SK-N-SH treated with all-trans-retinoic acid at 6 μM for 48 hours (cell line): Measurements from ENCODE around the gene CCND2.

Experiments
- ARNTL ChIP-seq: fragments of 450-650 bp; formaldehyde crosslinking; IDR thresholded peaks from 2 replicates; pipeline ENCODE4 v1.5.0; 2020; ENCODE audit warnings: low read depth, mild to moderate bottlenecking, moderate library complexity, borderline replicate concordance
- BACH2 ChIP-seq: fragments of 250-450 bp; sonication (Bioruptor Pico); IDR thresholded peaks from 2 replicates; pipeline ENCODE4 v1.9.0; 2021; ENCODE audit warnings: mild to moderate bottlenecking, borderline replicate concordance
- ESRRG ChIP-seq: fragments of 250-450 bp; sonication (Bioruptor Pico); IDR thresholded peaks from 2 replicates; pipeline ENCODE4 v1.6.1; 2021; ENCODE audit warnings: mild to moderate bottlenecking
- GLIS3 ChIP-seq: fragments of 250-450 bp; sonication (Bioruptor Pico); IDR thresholded peaks from 2 replicates; pipeline ENCODE4 v1.5.0; 2020; ENCODE audit warnings: mild to moderate bottlenecking, moderate library complexity
- ISL1 ChIP-seq: fragments of 250-450 bp; sonication (Bioruptor Pico); IDR thresholded peaks from 2 replicates; pipeline ENCODE4 v2.1.2; 2022; ENCODE audit warnings: mild to moderate bottlenecking, moderate library complexity
- OSR1 ChIP-seq: fragments of 250-450 bp; sonication (Bioruptor Pico); IDR thresholded peaks from 2 replicates; pipeline ENCODE4 v1.8.0; 2022; ENCODE audit warnings: moderate library complexity, mild to moderate bottlenecking, inconsistent platforms
- PATZ1 ChIP-seq: fragments of 250-450 bp; sonication (Bioruptor Pico); IDR thresholded peaks from 2 replicates; pipeline ENCODE4 v1.8.0; 2020; ENCODE audit warnings: mild to moderate bottlenecking, moderate library complexity, borderline replicate concordance
- RARB ChIP-seq: fragments of 250-450 bp; sonication (Bioruptor Pico); IDR thresholded peaks from 2 replicates; pipeline ENCODE4 v1.8.0; 2021; ENCODE audit warnings: mild to moderate bottlenecking, moderate library complexity
- SNAI2 ChIP-seq: fragments of 250-450 bp; sonication (Bioruptor Pico); IDR thresholded peaks from 2 replicates; pipeline ENCODE4 v1.5.0; 2020; ENCODE audit warnings: mild to moderate bottlenecking, moderate library complexity
- TCF4 ChIP-seq: fragments of 250-450 bp; sonication (Bioruptor Pico); IDR thresholded peaks from 2 replicates; pipeline ENCODE4 v1.8.0; 2021; ENCODE audit warnings: mild to moderate bottlenecking, moderate library complexity, borderline replicate concordance
- ZC3H10 ChIP-seq: fragments of 250-450 bp; sonication (Bioruptor Pico); IDR thresholded peaks from 2 replicates; pipeline ENCODE4 v1.5.1; 2021; ENCODE audit warnings: mild to moderate bottlenecking, moderate library complexity
- ZFP3 ChIP-seq: fragments of 250-450 bp; sonication (Bioruptor Pico); IDR thresholded peaks from 2 replicates; pipeline ENCODE4 v1.5.0; 2020; ENCODE audit warnings: mild to moderate bottlenecking, moderate library complexity

DNA sequence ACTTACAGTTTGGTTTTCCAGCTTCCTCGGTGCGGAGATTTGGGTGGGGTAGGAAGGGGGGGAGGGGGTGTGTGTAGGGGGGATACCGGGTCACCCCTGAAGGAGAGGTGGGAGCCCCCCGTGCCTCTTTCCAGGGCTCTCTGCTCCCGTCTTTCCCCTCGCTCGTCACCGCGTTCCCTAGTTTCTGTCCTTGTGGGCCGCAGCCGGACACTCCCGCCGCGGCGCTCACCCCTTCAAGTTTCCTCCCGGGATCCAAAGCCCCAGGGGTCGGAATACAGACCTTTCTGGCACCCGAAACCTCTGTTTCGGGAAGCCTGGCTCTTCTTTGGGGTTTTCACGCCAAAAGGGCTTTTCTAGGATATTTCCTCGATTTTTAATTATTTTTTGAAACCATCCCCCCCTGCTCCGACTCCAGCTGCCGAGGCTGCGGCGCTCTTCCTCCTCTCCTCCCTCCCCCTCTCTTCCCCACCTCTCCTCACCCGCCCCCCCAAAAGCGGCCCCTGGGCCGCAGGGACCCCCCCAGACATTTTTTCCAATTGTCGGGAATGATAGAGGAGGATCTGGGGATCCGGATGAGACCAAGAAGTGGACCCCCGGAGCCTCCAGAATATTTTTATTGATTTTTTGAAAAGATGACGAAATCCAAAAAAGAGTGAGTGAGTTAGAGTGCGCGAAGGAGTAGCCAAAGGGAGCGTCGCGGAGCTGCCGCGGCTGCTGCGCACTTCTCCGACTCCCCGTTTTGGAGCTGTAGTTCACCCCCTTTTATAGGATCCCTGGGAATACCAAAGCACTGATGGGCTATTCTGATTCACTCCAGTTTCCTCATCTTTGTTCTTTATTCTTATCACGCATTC, 1.7 kb downstream of the CCND2 start:
- TF ChIP-seq ESRRG (CRISPR knock-in tag), result no peak
- TF ChIP-seq ARNTL (CRISPR knock-in tag), result no peak
- TF ChIP-seq BACH2, result no peak
- no peak for TF ChIP-seq PATZ1
- no peak for TF ChIP-seq OSR1
- no peak for TF ChIP-seq RARB (CRISPR knock-in tag)
- TF ChIP-seq ZC3H10 (CRISPR knock-in tag), result no peak
- TF ChIP-seq TCF4, result no peak
- no peak for TF ChIP-seq ZFP3 (CRISPR knock-in tag)
- TF ChIP-seq GLIS3, result no peak
- TF ChIP-seq SNAI2 (CRISPR knock-in tag), result no peak
- TF ChIP-seq ISL1, result no peak
